ENCODE measurements around the gene DNAJC13. TPM values are rescaled to one million over a fixed set of nuclear protein-coding genes. Genes with fewer than 3 reads are reported as not detected.

DNAJC13 gene
- total RNA-seq, 4 donors from 2014 or later: 44.9 to 68.1 (median 65.5) TPM

- Histone ChIP-seq H3K4me3 (no peak overlapping the region), H3K9me3 (no peaks in the 10 kb centered on the region), H3K36me3 (no peaks in the 10 kb centered on the region), H3K4me1 (peaks cover 0 to 7% (median 1%) of the 10 kb centered on the region in 4 donors), H3K27ac (no peak overlapping the region), H3K27me3 (no peaks in the 10 kb centered on the region)
- 57 to 76% methylated on average over 2 of the region's 2 CpGs for WGBS, 2 donors (ENCODE audit: low coverage in 1 of 2)
- in situ Hi-C loops (cut with MboI; ENCODE audit: low pct_ligation_motif_present in 1 of 4, low pct_unique_long_range_greater_than_20kb in 1 of 4, low sequenced_read_pairs in 3 of 4): loop anchor here in 1 of 4 donors (10.0 kb wide), 1 partner anchor 52 kb away; no protein-coding TSS in a partner anchor
- DNase-seq: no peak
- intact Hi-C loops (cut with DNase I; ENCODE audit: low total_unique reads): no loop called here
- TF ChIP-seq POLR2A (IDR thresholded peaks at IDR 0.05): no peak
- TF ChIP-seq POLR2AphosphoS5 (IDR thresholded peaks at IDR 0.05): no peak
- TF ChIP-seq EP300 (IDR thresholded peaks at IDR 0.05; ENCODE audit: low read depth): no peak
- TF ChIP-seq CTCF (IDR thresholded peaks at IDR 0.05): no peak
Observed at GRCh38 chr3:132407025-132407424, 10.3 kb upstream of the DNAJC13 start.

GRCh38 chr3:132414841-132415240 is 2.5 kb upstream of the DNAJC13 start:
- in situ Hi-C loops (cut with MboI; ENCODE audit: low pct_ligation_motif_present in 1 of 4, low pct_unique_long_range_greater_than_20kb in 1 of 4, low sequenced_read_pairs in 3 of 4) (no loop called here), intact Hi-C loops (cut with DNase I; ENCODE audit: low total_unique reads) (no loop called here)
- TF ChIP-seq POLR2A (IDR thresholded peaks at IDR 0.05): no peak
- no peak for TF ChIP-seq POLR2AphosphoS5 (IDR thresholded peaks at IDR 0.05)
- TF ChIP-seq EP300 (IDR thresholded peaks at IDR 0.05; ENCODE audit: low read depth): no peak
- no peak for TF ChIP-seq CTCF (IDR thresholded peaks at IDR 0.05)
- WGBS, 2 donors (ENCODE audit: low coverage in 1 of 2): 67 to 76% methylated on average over 1 of the region's 1 CpG
- DNase-seq: no peak
- H3K4me3 ChIP-seq: no peak overlapping the region
- peaks cover 15 to 27% (median 20%) of the 10 kb centered on the region in 4 donors for H3K4me1 ChIP-seq
- no peaks in the 10 kb centered on the region for H3K9me3 ChIP-seq
- no peaks in the 10 kb centered on the region for H3K36me3 ChIP-seq
- H3K27me3 ChIP-seq: no peaks in the 10 kb centered on the region
- no peak overlapping the region for H3K27ac ChIP-seq

- in situ Hi-C loops (cut with MboI; ENCODE audit: low pct_ligation_motif_present in 1 of 4, low pct_unique_long_range_greater_than_20kb in 1 of 4, low sequenced_read_pairs in 3 of 4): no loop called here
- no peaks in the 10 kb centered on the region for H3K27me3 ChIP-seq
- no peak for TF ChIP-seq POLR2AphosphoS5 (IDR thresholded peaks at IDR 0.05)
- TF ChIP-seq POLR2A (IDR thresholded peaks at IDR 0.05): no peak
- no peak for TF ChIP-seq EP300 (IDR thresholded peaks at IDR 0.05; ENCODE audit: low read depth)
- no peak for TF ChIP-seq CTCF (IDR thresholded peaks at IDR 0.05)
- intact Hi-C loops (cut with DNase I; ENCODE audit: low total_unique reads): no loop called here
- DNase-seq: no peak
- peak overlapping the region in 1 of 4 donors; percentile 100 for H3K4me3 ChIP-seq
- 57% methylated on average over 4 of the region's 4 CpGs for WGBS, 2 donors (ENCODE audit: low coverage in 1 of 2)
- H3K36me3 ChIP-seq: no peaks in the 10 kb centered on the region
- peaks cover 19 to 40% (median 25%) of the 10 kb centered on the region in 4 donors for H3K4me1 ChIP-seq
- peak overlapping the region; percentile 93 to 100 (median 98) for H3K27ac ChIP-seq
- H3K9me3 ChIP-seq: no peaks in the 10 kb centered on the region
Observed at GRCh38 chr3:132416161-132416560, 1.1 kb upstream of the DNAJC13 start.

GRCh38 chr3:132417695-132418411 is 551 bp downstream of the DNAJC13 start:
- H3K27me3 ChIP-seq: no peaks in the 10 kb centered on the region
- peak overlapping the region; percentile 93 to 100 (median 98) for H3K27ac ChIP-seq
- no peaks in the 10 kb centered on the region for H3K9me3 ChIP-seq
- 0 to 1% methylated on average over 16 to 21 of the region's 28 CpGs for WGBS, 2 donors (ENCODE audit: low coverage in 1 of 2)
- TF ChIP-seq POLR2A (IDR thresholded peaks at IDR 0.05) (peak; percentile 53), EP300 (IDR thresholded peaks at IDR 0.05; ENCODE audit: low read depth) (no peak), POLR2AphosphoS5 (IDR thresholded peaks at IDR 0.05) (peak in 2 of 3 donors; percentile 10 to 27), CTCF (IDR thresholded peaks at IDR 0.05) (no peak)
- DNase-seq: peak; percentile 80
- in situ Hi-C loops (cut with MboI; ENCODE audit: low pct_ligation_motif_present in 1 of 4, low pct_unique_long_range_greater_than_20kb in 1 of 4, low sequenced_read_pairs in 3 of 4): no loop called here
- peak overlapping the region; percentile 78 to 100 (median 90) for H3K4me3 ChIP-seq
- intact Hi-C loops (cut with DNase I; ENCODE audit: low total_unique reads): no loop called here
- H3K36me3 ChIP-seq: no peaks in the 10 kb centered on the region
- H3K4me1 ChIP-seq: peaks cover 19 to 55% (median 25%) of the 10 kb centered on the region in 4 donors

Measured in transverse colon (tissue), 4 donors.